Spleen (tissue), 11 donors: ENCODE measurements around the gene HLA-DRA. TPM values are rescaled to one million over a fixed set of nuclear protein-coding genes. Genes with fewer than 3 reads are reported as not detected.

ENCODE experiments used
- DNase-seq: peaks from one replicate; pipeline ENCODE4 v3.0.0-alpha.2; 2020
- H3K27ac ChIP-seq, 8 donors: fragments of 200-600 bp; sonication (generic) in 7 of 8; 1 replicate in 4 of 8; 2 replicates in 4 of 8; pipeline versions ENCODE4 v1.5.0 to v1.8.0; 2016 to 2021; ENCODE audit warnings: inconsistent platforms in 4 of 8, mild to moderate bottlenecking in 4 of 8, moderate library complexity in 1 of 8
- H3K27me3 ChIP-seq, 7 donors: fragments of 200-600 bp; sonication (generic) in 6 of 7; replicated peaks in 1 of 7; 1 replicate in 4 of 7; 2 replicates in 3 of 7; pipeline versions ENCODE4 v1.5.0 to v1.8.0; 2016 to 2021; ENCODE audit warnings: inconsistent platforms in 3 of 7, mild to moderate bottlenecking in 1 of 7
- H3K36me3 ChIP-seq, 6 donors: fragments of 200-600 bp; sonication (generic) in 5 of 6; 1 replicate in 4 of 6; 2 replicates in 2 of 6; pipeline versions ENCODE4 v1.5.0 to v1.8.0; 2016 to 2021; ENCODE audit warnings: inconsistent platforms in 2 of 6
- H3K4me1 ChIP-seq, 6 donors: fragments of 200-600 bp; sonication (generic) in 5 of 6; 1 replicate in 3 of 6; 2 replicates in 3 of 6; pipeline versions ENCODE4 v1.5.0 to v1.8.0; 2016 to 2021; ENCODE audit warnings: inconsistent platforms in 3 of 6
- H3K4me3 ChIP-seq, 8 donors: fragments of 200-600 bp; sonication (generic) in 7 of 8; 1 replicate in 4 of 8; 2 replicates in 4 of 8; pipeline versions ENCODE4 v1.5.0 to v1.8.0; 2016 to 2021; ENCODE audit warnings: inconsistent platforms in 4 of 8, mild to moderate bottlenecking in 4 of 8, moderate library complexity in 2 of 8
- H3K9me3 ChIP-seq, 8 donors: fragments of 200-600 bp; sonication (generic) in 7 of 8; 1 replicate in 4 of 8; 2 replicates in 4 of 8; pipeline versions ENCODE4 v1.5.0 to v1.8.0; 2016 to 2021; ENCODE audit warnings: inconsistent platforms in 4 of 8
- POLR2A ChIP-seq, 3 donors: fragments of 450-650 bp; IDR thresholded peaks; one replicate each; pipeline ENCODE4 v1.5.1; 2017; ENCODE audit warnings: antibody characterized with exemption in 3 of 3, mild to moderate bottlenecking in 1 of 3
- POLR2AphosphoS5 ChIP-seq, 3 donors: sonication (generic); formaldehyde crosslinking; IDR thresholded peaks; one replicate each; pipeline ENCODE4 v1.5.1; 2017; ENCODE audit warnings: antibody characterized with exemption in 3 of 3
- WGBS, 5 donors: extraction: QIAGEN DNeasy Blood & Tissue Kit in 3 of 5; methylation state at CpG; one replicate each; pipeline versions ENCODE4 v1.1.5 to v1.1.7; 2013 to 2018; 5-methylcytosine and 5-hydroxymethylcytosine counted together
- intact Hi-C: fragments of 100-400 bp; cut with DNase I; formaldehyde crosslinking; loops from one replicate; pipeline ENCODE4 v1.15.0; 2023; ENCODE audit warnings: low total_unique reads
- polyA plus RNA-seq, 3 donors: library from polyadenylated mRNA; stranded (reverse); fragments of 200-250 nt; gene quantifications; one replicate each; pipeline ENCODE4 v1.2.1, GENCODE V29; 2013
- total RNA-seq, 7 donors: library from RNA; depleted of rRNA in 3 of 7; stranded (reverse); fragments of >200 nt in 3 of 7; fragmentation: NEBNext Ultra II Directional in 4 of 7; extraction: Animal tissue kit (Norgen Biotek cat#: 25700) in 4 of 7; gene quantifications; one replicate each; pipeline versions ENCODE4 v1.1.0 to v1.2.1, GENCODE V29; 2016 to 2021
- TF ChIP-seq, protein P1 (sequence below), 11 experiments: fragments of 200-600 bp in 7 of 11; fragments of 450-650 bp in 4 of 11; sonication (generic) in 4 of 11; IDR thresholded peaks in 8 of 11; conservative IDR thresholded peaks in 3 of 11; 1 replicate in 7 of 11; 2 replicates in 4 of 11; pipeline versions ENCODE4 v1.4.0 to v1.8.0; 2016 to 2021; ENCODE audit warnings: antibody characterized with exemption in 11 of 11, inconsistent platforms in 4 of 11, mild to moderate bottlenecking in 1 of 11
- donor health status: healthy with polysubstance abuse.
- donor health status: DM: no; HTN: no; CAD: no; lungs with moderate emphysema.
- donor health status: DM: no; HTN: no; CAD: no.
- donor health status: Bipolar disorder and iron deficiency.
- donor health status: healthy.
- donor health status: DM: no; HTN: no; CAD: no.
- donor health status: DM: yes; HTN: yes; CAD: no.

The HLA-DRA gene
- total and polyA plus RNA-seq, 10 donors: 1,127 to 2,800 (median 1,740) TPM

DNA sequence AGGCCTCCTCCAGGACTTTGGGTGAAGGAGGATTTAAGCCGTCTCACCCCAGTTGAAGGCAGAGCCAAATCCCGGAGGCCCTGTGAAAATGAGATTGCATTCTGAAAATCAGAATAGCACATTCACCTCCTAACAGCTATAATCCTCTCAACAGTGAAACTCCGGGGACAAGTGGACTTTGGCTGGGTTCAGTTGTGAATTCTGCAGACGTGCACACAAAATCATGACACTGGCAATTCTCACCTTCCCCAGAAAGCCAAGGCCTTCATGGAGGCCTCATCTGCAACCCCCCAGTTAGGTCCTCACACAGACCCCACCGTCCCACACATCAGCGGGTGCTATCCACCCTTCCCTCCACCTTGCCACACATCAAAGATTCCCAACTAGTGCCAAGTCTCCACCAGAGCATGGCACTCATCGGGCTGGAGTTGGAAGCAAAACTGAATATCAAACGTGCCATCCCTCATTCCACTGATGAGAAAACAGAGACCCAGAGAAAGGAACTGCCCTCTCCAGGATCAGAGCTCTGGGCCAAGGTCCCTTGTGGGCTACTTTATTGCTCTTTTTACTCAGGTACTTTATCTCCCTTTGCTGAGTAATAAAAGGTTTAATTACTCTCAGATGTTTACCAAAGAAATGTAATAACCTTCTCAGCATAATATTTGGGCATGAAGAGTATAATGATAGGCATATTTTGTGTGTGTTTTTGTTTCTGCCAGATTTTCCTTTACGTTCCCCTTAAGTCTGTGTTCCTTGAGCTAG, 27.9 kb upstream of the HLA-DRA start:
- peaks cover 0 to 75% (median under 1%) of the 10 kb centered on the region in 7 donors for H3K27me3 ChIP-seq
- no peaks in the 10 kb centered on the region for H3K9me3 ChIP-seq
- WGBS, 5 donors: 76 to 90% (median 88%) methylated on average over 9 of the region's 9 CpGs
- H3K4me1 ChIP-seq: peaks cover 0 to 19% (median 14%) of the 10 kb centered on the region in 6 donors
- H3K36me3 ChIP-seq: no peaks in the 10 kb centered on the region
- DNase-seq: no peak
- no peak overlapping the region for H3K4me3 ChIP-seq
- no peak overlapping the region for H3K27ac ChIP-seq
- intact Hi-C loops: loop anchor here (5.0 to 10.0 kb wide), 2 partner anchors 167 to 376 kb away; no protein-coding TSS in a partner anchor
- TF ChIP-seq POLR2AphosphoS5 (IDR thresholded peaks at IDR 0.05): no peak
- TF ChIP-seq, protein P1, sequence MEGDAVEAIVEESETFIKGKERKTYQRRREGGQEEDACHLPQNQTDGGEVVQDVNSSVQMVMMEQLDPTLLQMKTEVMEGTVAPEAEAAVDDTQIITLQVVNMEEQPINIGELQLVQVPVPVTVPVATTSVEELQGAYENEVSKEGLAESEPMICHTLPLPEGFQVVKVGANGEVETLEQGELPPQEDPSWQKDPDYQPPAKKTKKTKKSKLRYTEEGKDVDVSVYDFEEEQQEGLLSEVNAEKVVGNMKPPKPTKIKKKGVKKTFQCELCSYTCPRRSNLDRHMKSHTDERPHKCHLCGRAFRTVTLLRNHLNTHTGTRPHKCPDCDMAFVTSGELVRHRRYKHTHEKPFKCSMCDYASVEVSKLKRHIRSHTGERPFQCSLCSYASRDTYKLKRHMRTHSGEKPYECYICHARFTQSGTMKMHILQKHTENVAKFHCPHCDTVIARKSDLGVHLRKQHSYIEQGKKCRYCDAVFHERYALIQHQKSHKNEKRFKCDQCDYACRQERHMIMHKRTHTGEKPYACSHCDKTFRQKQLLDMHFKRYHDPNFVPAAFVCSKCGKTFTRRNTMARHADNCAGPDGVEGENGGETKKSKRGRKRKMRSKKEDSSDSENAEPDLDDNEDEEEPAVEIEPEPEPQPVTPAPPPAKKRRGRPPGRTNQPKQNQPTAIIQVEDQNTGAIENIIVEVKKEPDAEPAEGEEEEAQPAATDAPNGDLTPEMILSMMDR (IDR thresholded peaks at IDR 0.05 in 8 of 11, conservative IDR thresholded peaks at IDR 0.05 in 3 of 11): no peak
- TF ChIP-seq POLR2A (IDR thresholded peaks at IDR 0.05): no peak

DNA sequence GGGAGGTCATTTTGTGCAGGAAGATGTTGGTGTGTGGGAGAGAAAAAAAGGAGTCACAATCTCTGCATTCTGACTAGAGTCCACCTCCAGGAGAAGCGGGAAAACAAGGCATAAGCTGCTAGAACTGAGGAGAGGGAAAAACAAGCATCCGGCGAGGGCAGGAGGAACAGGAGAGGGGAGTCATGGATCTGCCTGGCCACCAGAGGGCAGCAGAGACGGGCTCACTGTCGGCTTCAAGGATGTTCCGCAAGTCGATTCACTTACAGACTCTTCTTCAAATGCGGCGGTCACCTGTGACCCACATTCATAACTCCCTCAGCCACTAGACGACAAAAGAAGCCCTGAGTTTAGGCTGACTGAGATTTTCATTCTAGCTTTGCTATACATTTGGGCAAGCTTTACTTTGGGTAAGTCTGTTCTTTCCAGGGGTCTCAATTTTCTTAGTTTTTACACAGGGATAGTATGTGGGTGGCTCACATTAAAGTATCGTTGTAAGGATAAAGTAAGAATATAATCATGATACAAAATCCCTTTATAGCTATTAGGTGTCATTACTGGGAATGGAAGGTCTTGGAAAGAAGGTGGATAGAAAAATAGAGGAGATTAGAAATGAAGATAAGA, 26.1 kb upstream of the HLA-DRA start:
- Histone ChIP-seq H3K27me3 (peaks cover 0 to 59% (median 0%) of the 10 kb centered on the region in 7 donors), H3K9me3 (no peaks in the 10 kb centered on the region), H3K36me3 (no peaks in the 10 kb centered on the region), H3K4me3 (no peak overlapping the region), H3K4me1 (peaks cover 0 to 19% (median 14%) of the 10 kb centered on the region in 6 donors), H3K27ac (no peak overlapping the region)
- TF ChIP-seq, protein P1 (IDR thresholded peaks at IDR 0.05 in 8 of 11, conservative IDR thresholded peaks at IDR 0.05 in 3 of 11): peak; percentile 91 to 97 (median 95)
- TF ChIP-seq POLR2A (IDR thresholded peaks at IDR 0.05) (no peak), POLR2AphosphoS5 (IDR thresholded peaks at IDR 0.05) (peak in 1 of 3 donors; percentile 33)
- peak; percentile 95 for DNase-seq
- intact Hi-C loops: loop anchor here (5.0 to 10.0 kb wide), 2 partner anchors 169 to 374 kb away; no protein-coding TSS in a partner anchor
- WGBS, 5 donors: 6 to 11% (median 7%) methylated on average over 11 of the region's 11 CpGs

DNA sequence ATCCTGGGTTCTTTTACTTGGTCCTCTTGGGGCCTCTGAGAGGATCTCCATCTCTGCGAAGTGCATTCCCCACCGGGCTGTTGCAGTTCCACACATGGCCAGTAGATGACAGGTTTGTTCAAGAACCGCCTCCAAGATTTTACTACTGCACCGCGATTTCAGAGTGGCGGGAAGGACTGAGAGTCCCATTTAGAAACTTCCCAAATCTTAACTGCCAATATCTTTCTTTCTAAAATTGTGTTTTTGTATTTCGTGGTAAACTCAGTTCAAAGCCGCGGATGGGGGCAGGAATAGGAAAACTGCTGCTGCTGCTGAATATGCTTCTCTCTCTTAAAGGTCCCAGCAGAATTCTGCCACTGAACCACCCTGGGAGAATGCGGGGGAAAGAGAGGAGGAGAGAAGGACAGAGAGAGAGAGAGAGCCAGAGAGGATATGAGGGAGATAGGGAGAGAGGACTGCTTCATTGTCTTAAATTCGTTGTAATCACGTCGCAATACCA, 24.1 kb upstream of the HLA-DRA start:
- intact Hi-C loops: loop anchor here (5.0 to 10.0 kb wide), 2 partner anchors 171 to 282 kb away; no protein-coding TSS in a partner anchor
- H3K36me3 ChIP-seq: no peaks in the 10 kb centered on the region
- peak overlapping the region in 1 of 8 donors; percentile 41 for H3K4me3 ChIP-seq
- peak; percentile 88 for DNase-seq
- no peaks in the 10 kb centered on the region for H3K9me3 ChIP-seq
- H3K27me3 ChIP-seq: peaks cover 0 to 58% (median 0%) of the 10 kb centered on the region in 7 donors
- TF ChIP-seq, protein P1 (IDR thresholded peaks at IDR 0.05 in 8 of 11, conservative IDR thresholded peaks at IDR 0.05 in 3 of 11): peak; percentile 92 to 99 (median 95)
- TF ChIP-seq POLR2A (IDR thresholded peaks at IDR 0.05) (no peak), POLR2AphosphoS5 (IDR thresholded peaks at IDR 0.05) (no peak)
- H3K4me1 ChIP-seq: peaks cover 0 to 19% (median 14%) of the 10 kb centered on the region in 6 donors
- H3K27ac ChIP-seq: peak overlapping the region in 1 of 8 donors; percentile 14
- 6 to 17% (median 14%) methylated on average over 13 of the region's 13 CpGs for WGBS, 5 donors
